ENCODE data around the gene GANAB.

DNA sequence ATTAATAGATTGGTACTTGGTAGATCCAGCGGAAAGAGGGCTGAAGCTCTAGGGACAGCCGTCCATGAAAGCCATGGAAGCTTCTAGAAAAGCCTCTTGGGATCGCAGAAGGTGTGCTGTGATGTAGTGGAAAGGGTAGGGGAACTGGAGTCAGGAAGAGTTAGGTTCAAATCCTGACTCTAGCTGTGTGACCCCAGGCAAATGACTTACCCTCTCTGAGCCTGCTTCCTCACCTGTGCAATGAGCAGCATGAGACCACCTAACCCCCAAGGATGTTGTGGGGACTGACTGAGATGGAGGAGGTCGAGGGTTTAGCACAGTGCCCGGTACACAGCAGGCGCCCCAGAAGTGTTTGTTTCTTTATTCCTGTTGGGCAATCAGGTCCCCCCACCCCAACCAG, 36.0 kb downstream of the GANAB start:
- TF ChIP-seq, protein P1, sequence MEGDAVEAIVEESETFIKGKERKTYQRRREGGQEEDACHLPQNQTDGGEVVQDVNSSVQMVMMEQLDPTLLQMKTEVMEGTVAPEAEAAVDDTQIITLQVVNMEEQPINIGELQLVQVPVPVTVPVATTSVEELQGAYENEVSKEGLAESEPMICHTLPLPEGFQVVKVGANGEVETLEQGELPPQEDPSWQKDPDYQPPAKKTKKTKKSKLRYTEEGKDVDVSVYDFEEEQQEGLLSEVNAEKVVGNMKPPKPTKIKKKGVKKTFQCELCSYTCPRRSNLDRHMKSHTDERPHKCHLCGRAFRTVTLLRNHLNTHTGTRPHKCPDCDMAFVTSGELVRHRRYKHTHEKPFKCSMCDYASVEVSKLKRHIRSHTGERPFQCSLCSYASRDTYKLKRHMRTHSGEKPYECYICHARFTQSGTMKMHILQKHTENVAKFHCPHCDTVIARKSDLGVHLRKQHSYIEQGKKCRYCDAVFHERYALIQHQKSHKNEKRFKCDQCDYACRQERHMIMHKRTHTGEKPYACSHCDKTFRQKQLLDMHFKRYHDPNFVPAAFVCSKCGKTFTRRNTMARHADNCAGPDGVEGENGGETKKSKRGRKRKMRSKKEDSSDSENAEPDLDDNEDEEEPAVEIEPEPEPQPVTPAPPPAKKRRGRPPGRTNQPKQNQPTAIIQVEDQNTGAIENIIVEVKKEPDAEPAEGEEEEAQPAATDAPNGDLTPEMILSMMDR (IDR thresholded peaks at IDR 0.05) = no peak
- no peak for TF ChIP-seq POLR2A (IDR thresholded peaks at IDR 0.05)

Measured in testis (tissue), 2 donors.